ENCODE measurements around the gene FKBP3.

FKBP3 gene

GRCh38 chr14:45125754-45126153 is 8.5 kb downstream of the FKBP3 start:
- peaks cover 62% of the 10 kb centered on the region for H3K36me3 ChIP-seq (ENCODE audit: control insufficient read depth, low read length)
- peaks cover 3% of the 10 kb centered on the region for H3K79me2 ChIP-seq (ENCODE audit: control insufficient read depth, low read length)
- peaks cover under 1% of the 10 kb centered on the region for H3K4me1 ChIP-seq (ENCODE audit: control insufficient read depth, low read length)
- TF ChIP-seq CTCF (IDR thresholded peaks at IDR 0.05; ENCODE audit: low read depth, low read length, poor library complexity, severe bottlenecking) = no peak
- TF ChIP-seq EZH2phosphoT487 (IDR thresholded peaks at IDR 0.05; ENCODE audit: borderline replicate concordance, low read length) = no peak
- H3K9me3 ChIP-seq (ENCODE audit: control insufficient read depth, insufficient read depth, low read length) = no peaks in the 10 kb centered on the region
- H3K9me2 ChIP-seq (replicated peaks; ENCODE audit: control insufficient read depth, low read length) = no peaks in the 10 kb centered on the region
- H3K4me2 ChIP-seq (ENCODE audit: low read length) = no peak overlapping the region
- no peak overlapping the region for H3K27ac ChIP-seq (ENCODE audit: low read depth, low read length)
- no peaks in the 10 kb centered on the region for H4K20me1 ChIP-seq (ENCODE audit: control insufficient read depth, insufficient read depth, low read depth, low read length)
- H3F3A ChIP-seq (ENCODE audit: control insufficient read depth, insufficient read depth) = peaks cover 6% of the 10 kb centered on the region
- no peak overlapping the region for H3K4me3 ChIP-seq (ENCODE audit: low read length)
- H3K27me3 ChIP-seq (ENCODE audit: control insufficient read depth, low read length) = no peaks in the 10 kb centered on the region

GRCh38 chr14:45123271-45123670 is 11.0 kb downstream of the FKBP3 start:
- Histone ChIP-seq H3K4me1 (ENCODE audit: control insufficient read depth, low read length) (no peaks in the 10 kb centered on the region), H3K27ac (ENCODE audit: low read depth, low read length) (no peak overlapping the region), H3K27me3 (ENCODE audit: control insufficient read depth, low read length) (no peaks in the 10 kb centered on the region), H3K4me2 (ENCODE audit: low read length) (no peak overlapping the region), H3K79me2 (ENCODE audit: control insufficient read depth, low read length) (no peaks in the 10 kb centered on the region), H3K36me3 (ENCODE audit: control insufficient read depth, low read length) (peaks cover 76% of the 10 kb centered on the region), H3K9me2 (replicated peaks; ENCODE audit: control insufficient read depth, low read length) (no peaks in the 10 kb centered on the region), H3F3A (ENCODE audit: control insufficient read depth, insufficient read depth) (peaks cover 4% of the 10 kb centered on the region; the same call in 1 of the 2 replicates), H4K20me1 (ENCODE audit: control insufficient read depth, insufficient read depth, low read depth, low read length) (no peaks in the 10 kb centered on the region), H3K4me3 (ENCODE audit: low read length) (no peak overlapping the region), H3K9me3 (ENCODE audit: control insufficient read depth, insufficient read depth, low read length) (no peaks in the 10 kb centered on the region)
- TF ChIP-seq EZH2phosphoT487 (IDR thresholded peaks at IDR 0.05; ENCODE audit: borderline replicate concordance, low read length) (no peak), CTCF (IDR thresholded peaks at IDR 0.05; ENCODE audit: low read depth, low read length, poor library complexity, severe bottlenecking) (no peak)

GRCh38 chr14:45120096-45120495 is 14.2 kb downstream of the FKBP3 start:
- H3K4me3 ChIP-seq (ENCODE audit: low read length) = no peak overlapping the region
- no peak overlapping the region for H3K27ac ChIP-seq (ENCODE audit: low read depth, low read length)
- no peaks in the 10 kb centered on the region for H3K27me3 ChIP-seq (ENCODE audit: control insufficient read depth, low read length)
- no peaks in the 10 kb centered on the region for H3K9me3 ChIP-seq (ENCODE audit: control insufficient read depth, insufficient read depth, low read length)
- 0 out of 2 replicates have a peak, but pooled peaks cover 2% of the 10 kb centered on the region for H3K79me2 ChIP-seq (ENCODE audit: control insufficient read depth, low read length)
- no peaks in the 10 kb centered on the region for H3K4me1 ChIP-seq (ENCODE audit: control insufficient read depth, low read length)
- H3K4me2 ChIP-seq (ENCODE audit: low read length) = no peak overlapping the region
- H3K9me2 ChIP-seq (replicated peaks; ENCODE audit: control insufficient read depth, low read length) = no peaks in the 10 kb centered on the region
- TF ChIP-seq CTCF (IDR thresholded peaks at IDR 0.05; ENCODE audit: low read depth, low read length, poor library complexity, severe bottlenecking) = no peak
- no peak for TF ChIP-seq EZH2phosphoT487 (IDR thresholded peaks at IDR 0.05; ENCODE audit: borderline replicate concordance, low read length)
- peaks cover 7% of the 10 kb centered on the region; the same call in 1 of the 2 replicates for H3F3A ChIP-seq (ENCODE audit: control insufficient read depth, insufficient read depth)
- H4K20me1 ChIP-seq (ENCODE audit: control insufficient read depth, insufficient read depth, low read depth, low read length) = no peaks in the 10 kb centered on the region
- peaks cover 86% of the 10 kb centered on the region for H3K36me3 ChIP-seq (ENCODE audit: control insufficient read depth, low read length)

Measured in DOHH2 (cell line).